Measurements from ENCODE around the gene LRRC56. TPM values are rescaled to one million over a fixed set of nuclear protein-coding genes. Genes with fewer than 3 reads are reported as not detected.

LRRC56 gene
- total and polyA plus RNA-seq, 2 experiments from 2014 or later = 0.73 to 0.87 TPM

DNA sequence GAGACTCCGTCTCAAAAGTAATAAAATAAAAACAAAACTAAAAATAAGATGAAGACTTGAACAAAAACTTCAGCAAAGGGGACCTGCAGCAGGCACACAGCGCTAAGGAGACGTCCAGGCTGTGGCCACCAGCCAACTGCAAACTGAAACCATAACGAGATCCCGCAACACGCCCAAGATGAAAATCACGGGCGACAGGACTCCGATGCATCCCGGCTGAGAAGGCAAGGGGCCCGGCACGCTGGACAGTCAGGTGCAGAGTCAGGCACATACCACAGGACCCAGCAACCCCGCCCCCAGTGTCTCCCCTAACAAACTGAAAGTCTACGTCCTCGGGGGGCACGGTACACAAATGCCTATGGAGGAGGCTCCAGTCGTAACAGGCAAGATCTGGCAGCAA lies 11.1 kb upstream of the LRRC56 start:
- no peaks in the 10 kb centered on the region for H4K20me1 ChIP-seq (replicated peaks; ENCODE audit: insufficient read depth)
- 0 out of 2 replicates have a peak, but pooled peaks cover 3% of the 10 kb centered on the region for H3K9me2 ChIP-seq (ENCODE audit: insufficient read depth)
- no peak overlapping the region for H2AFZ ChIP-seq
- Mint-ChIP-seq H3K27me3 (ENCODE audit: insufficient read depth, low read depth, poor library complexity) (peaks cover 11% of the 10 kb centered on the region), H3K4me1 (no peaks in the 10 kb centered on the region), H3K9me3 (peaks cover 13% of the 10 kb centered on the region; the same call in 2 of the 3 replicates), H3K36me3 (ENCODE audit: low read depth) (peaks cover 5% of the 10 kb centered on the region; the same call in 2 of the 3 replicates), H3K27ac (no peak overlapping the region), H3K4me3 (no peak overlapping the region)
- H3K27ac ChIP-seq (ENCODE audit: low read depth) = no peak overlapping the region
- ATAC-seq (no peak), DNase-seq (ENCODE audit: low spot score) (no peak)
- no peaks in the 10 kb centered on the region for H3K36me3 ChIP-seq (ENCODE audit: insufficient read depth)
- no peaks in the 10 kb centered on the region for H3K79me2 ChIP-seq (replicated peaks; ENCODE audit: insufficient read depth)
- H3K4me3 ChIP-seq = no peak overlapping the region
- no peaks in the 10 kb centered on the region for H3K4me1 ChIP-seq (ENCODE audit: insufficient read depth)
- H3K27me3 ChIP-seq (ENCODE audit: insufficient read depth) = no peaks in the 10 kb centered on the region
- H3K4me2 ChIP-seq = no peak overlapping the region
- no peak for TF ChIP-seq ZNF331 (CRISPR knock-in tag; IDR thresholded peaks at IDR 0.05; ENCODE audit: low read depth)
- no peak for TF ChIP-seq NANOG (IDR thresholded peaks at IDR 0.05; ENCODE audit: borderline replicate concordance)
- TF ChIP-seq, protein P1, sequence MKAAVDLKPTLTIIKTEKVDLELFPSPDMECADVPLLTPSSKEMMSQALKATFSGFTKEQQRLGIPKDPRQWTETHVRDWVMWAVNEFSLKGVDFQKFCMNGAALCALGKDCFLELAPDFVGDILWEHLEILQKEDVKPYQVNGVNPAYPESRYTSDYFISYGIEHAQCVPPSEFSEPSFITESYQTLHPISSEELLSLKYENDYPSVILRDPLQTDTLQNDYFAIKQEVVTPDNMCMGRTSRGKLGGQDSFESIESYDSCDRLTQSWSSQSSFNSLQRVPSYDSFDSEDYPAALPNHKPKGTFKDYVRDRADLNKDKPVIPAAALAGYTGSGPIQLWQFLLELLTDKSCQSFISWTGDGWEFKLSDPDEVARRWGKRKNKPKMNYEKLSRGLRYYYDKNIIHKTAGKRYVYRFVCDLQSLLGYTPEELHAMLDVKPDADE (IDR thresholded peaks at IDR 0.05) = no peak
- TF ChIP-seq, protein P2, sequence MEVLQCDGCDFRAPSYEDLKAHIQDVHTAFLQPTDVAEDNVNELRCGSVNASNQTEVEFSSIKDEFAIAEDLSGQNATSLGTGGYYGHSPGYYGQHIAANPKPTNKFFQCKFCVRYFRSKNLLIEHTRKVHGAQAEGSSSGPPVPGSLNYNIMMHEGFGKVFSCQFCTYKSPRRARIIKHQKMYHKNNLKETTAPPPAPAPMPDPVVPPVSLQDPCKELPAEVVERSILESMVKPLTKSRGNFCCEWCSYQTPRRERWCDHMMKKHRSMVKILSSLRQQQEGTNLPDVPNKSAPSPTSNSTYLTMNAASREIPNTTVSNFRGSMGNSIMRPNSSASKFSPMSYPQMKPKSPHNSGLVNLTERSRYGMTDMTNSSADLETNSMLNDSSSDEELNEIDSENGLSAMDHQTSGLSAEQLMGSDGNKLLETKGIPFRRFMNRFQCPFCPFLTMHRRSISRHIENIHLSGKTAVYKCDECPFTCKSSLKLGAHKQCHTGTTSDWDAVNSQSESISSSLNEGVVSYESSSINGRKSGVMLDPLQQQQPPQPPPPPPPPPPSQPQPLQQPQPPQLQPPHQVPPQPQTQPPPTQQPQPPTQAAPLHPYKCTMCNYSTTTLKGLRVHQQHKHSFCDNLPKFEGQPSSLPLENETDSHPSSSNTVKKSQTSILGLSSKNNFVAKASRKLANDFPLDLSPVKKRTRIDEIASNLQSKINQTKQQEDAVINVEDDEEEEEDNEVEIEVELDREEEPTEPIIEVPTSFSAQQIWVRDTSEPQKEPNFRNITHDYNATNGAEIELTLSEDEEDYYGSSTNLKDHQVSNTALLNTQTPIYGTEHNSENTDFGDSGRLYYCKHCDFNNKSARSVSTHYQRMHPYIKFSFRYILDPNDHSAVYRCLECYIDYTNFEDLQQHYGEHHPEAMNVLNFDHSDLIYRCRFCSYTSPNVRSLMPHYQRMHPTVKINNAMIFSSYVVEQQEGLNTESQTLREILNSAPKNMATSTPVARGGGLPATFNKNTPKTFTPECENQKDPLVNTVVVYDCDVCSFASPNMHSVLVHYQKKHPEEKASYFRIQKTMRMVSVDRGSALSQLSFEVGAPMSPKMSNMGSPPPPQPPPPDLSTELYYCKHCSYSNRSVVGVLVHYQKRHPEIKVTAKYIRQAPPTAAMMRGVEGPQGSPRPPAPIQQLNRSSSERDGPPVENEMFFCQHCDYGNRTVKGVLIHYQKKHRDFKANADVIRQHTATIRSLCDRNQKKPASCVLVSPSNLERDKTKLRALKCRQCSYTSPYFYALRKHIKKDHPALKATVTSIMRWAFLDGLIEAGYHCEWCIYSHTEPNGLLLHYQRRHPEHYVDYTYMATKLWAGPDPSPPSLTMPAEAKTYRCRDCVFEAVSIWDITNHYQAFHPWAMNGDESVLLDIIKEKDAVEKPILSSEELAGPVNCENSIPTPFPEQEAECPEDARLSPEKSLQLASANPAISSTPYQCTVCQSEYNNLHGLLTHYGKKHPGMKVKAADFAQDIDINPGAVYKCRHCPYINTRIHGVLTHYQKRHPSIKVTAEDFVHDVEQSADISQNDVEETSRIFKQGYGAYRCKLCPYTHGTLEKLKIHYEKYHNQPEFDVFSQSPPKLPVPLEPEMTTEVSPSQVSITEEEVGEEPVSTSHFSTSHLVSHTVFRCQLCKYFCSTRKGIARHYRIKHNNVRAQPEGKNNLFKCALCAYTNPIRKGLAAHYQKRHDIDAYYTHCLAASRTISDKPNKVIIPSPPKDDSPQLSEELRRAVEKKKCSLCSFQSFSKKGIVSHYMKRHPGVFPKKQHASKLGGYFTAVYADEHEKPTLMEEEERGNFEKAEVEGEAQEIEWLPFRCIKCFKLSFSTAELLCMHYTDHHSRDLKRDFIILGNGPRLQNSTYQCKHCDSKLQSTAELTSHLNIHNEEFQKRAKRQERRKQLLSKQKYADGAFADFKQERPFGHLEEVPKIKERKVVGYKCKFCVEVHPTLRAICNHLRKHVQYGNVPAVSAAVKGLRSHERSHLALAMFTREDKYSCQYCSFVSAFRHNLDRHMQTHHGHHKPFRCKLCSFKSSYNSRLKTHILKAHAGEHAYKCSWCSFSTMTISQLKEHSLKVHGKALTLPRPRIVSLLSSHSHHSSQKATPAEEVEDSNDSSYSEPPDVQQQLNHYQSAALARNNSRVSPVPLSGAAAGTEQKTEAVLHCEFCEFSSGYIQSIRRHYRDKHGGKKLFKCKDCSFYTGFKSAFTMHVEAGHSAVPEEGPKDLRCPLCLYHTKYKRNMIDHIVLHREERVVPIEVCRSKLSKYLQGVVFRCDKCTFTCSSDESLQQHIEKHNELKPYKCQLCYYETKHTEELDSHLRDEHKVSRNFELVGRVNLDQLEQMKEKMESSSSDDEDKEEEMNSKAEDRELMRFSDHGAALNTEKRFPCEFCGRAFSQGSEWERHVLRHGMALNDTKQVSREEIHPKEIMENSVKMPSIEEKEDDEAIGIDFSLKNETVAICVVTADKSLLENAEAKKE (CRISPR knock-in tag; IDR thresholded peaks at IDR 0.05) = no peak
- TF ChIP-seq EZH2 (IDR thresholded peaks at IDR 0.05; ENCODE audit: low read depth, unreplicated experiment) = no peak
- TF ChIP-seq EZH2phosphoT487 (IDR thresholded peaks at IDR 0.05; ENCODE audit: unreplicated experiment) = no peak
- H3F3A ChIP-seq (replicated peaks; ENCODE audit: low read depth) = no peaks in the 10 kb centered on the region

All from GM23338 (cell line).